Endodermal cell (in vitro differentiated cells): ENCODE measurements around the gene POLR1C. TPM values are rescaled to one million over a fixed set of nuclear protein-coding genes. Genes with fewer than 3 reads are reported as not detected.

ENCODE experiments used
- DNase-seq: peaks from one replicate; pipeline ENCODE4 v3.0.0-alpha.2; 2017
- H3K27ac ChIP-seq: 2 replicates; pipeline ENCODE4 v1.5.1; 2013; ENCODE audit warnings: mild to moderate bottlenecking, low read depth, low read length, moderate library complexity
- H3K27me3 ChIP-seq: 2 replicates; pipeline ENCODE4 v1.6.1; 2013; ENCODE audit warnings: mild to moderate bottlenecking, low read length, moderate library complexity; ENCODE audit not compliant: insufficient read depth, control insufficient read depth, poor library complexity, severe bottlenecking
- H3K36me3 ChIP-seq: 2 replicates; pipeline ENCODE4 v1.7.0; 2013; ENCODE audit warnings: mild to moderate bottlenecking, low read length, moderate library complexity; ENCODE audit not compliant: control insufficient read depth, insufficient read depth
- H3K4me1 ChIP-seq: one replicate; pipeline ENCODE4 v1.7.0; 2013; ENCODE audit warnings: low read length; ENCODE audit not compliant: control insufficient read depth, insufficient read depth
- H3K4me3 ChIP-seq: 2 replicates; pipeline ENCODE4 v1.5.1; 2013; ENCODE audit warnings: mild to moderate bottlenecking, low read length, moderate library complexity
- H3K9ac ChIP-seq: 2 replicates; pipeline ENCODE4 v1.6.1; 2013; ENCODE audit warnings: mild to moderate bottlenecking, low read length, moderate library complexity; ENCODE audit not compliant: poor library complexity, severe bottlenecking; ENCODE audit errors: extremely low read depth
- H3K9me3 ChIP-seq: 2 replicates; pipeline ENCODE4 v1.6.1; 2013; ENCODE audit warnings: mild to moderate bottlenecking, low read length, moderate library complexity; ENCODE audit not compliant: control insufficient read depth
- H3K27ac Mint-ChIP-seq: 2 replicates; pipeline ENCODE4 v1.8.0; 2020; ENCODE audit warnings: mixed read lengths
- H3K27me3 Mint-ChIP-seq: 2 replicates; pipeline ENCODE4 v1.8.0; 2021; ENCODE audit warnings: mild to moderate bottlenecking, mixed read lengths; ENCODE audit not compliant: insufficient read depth
- H3K36me3 Mint-ChIP-seq: 2 replicates; pipeline ENCODE4 v1.8.0; 2020; ENCODE audit warnings: low read depth, mixed read lengths
- H3K4me1 Mint-ChIP-seq: 2 replicates; pipeline ENCODE4 v1.8.0; 2020; ENCODE audit warnings: mixed read lengths
- H3K4me3 Mint-ChIP-seq: 2 replicates; pipeline ENCODE4 v1.8.0; 2020; ENCODE audit warnings: mild to moderate bottlenecking, moderate library complexity, mixed read lengths
- H3K9me3 Mint-ChIP-seq: 2 replicates; pipeline ENCODE4 v1.8.0; 2020; ENCODE audit warnings: mild to moderate bottlenecking, mixed read lengths
- CTCF ChIP-seq: fragments of 200-600 bp; sonication (generic); conservative IDR thresholded peaks from 2 replicates; pipeline ENCODE4 v1.5.0; 2021; ENCODE audit warnings: antibody characterized with exemption, mild to moderate bottlenecking
- WGBS, 2 experiments: methylation state at CpG; one replicate each; pipeline versions ENCODE4 v1.1.5 to v1.1.7; 2013; ENCODE audit warnings: missing lambda C conversion rate in 2 of 2, mixed read lengths in 1 of 2; ENCODE audit not compliant: insufficient coverage in 1 of 2, insufficient read length in 1 of 2; 5-methylcytosine and 5-hydroxymethylcytosine counted together
- total RNA-seq, 2 donors: library from RNA; stranded (reverse); fragmentation: NEBNext Ultra II Directional in 1 of 2; extraction: Animal tissue kit (Norgen Biotek cat#: 25700) in 1 of 2; gene quantifications; 2 replicates in 1 of 2; 3 replicates in 1 of 2; pipeline ENCODE4 v1.2.1, GENCODE V29; 2021

Gene POLR1C
- total RNA-seq, 2 donors from 2014 or later = 37.6 to 44.2 TPM

GRCh38 chr6:43511824-43512415 lies 5.0 kb upstream of the POLR1C start:
- H3K4me3 ChIP-seq = no peak overlapping the region
- peaks cover 23% of the 10 kb centered on the region for H3K27me3 ChIP-seq
- DNase-seq = no peak
- H3K36me3 ChIP-seq = peaks cover 48% of the 10 kb centered on the region
- peaks cover 13% of the 10 kb centered on the region for H3K4me1 Mint-ChIP-seq
- no peaks in the 10 kb centered on the region for H3K9me3 ChIP-seq
- H3K27ac Mint-ChIP-seq = no peak overlapping the region
- H3K9me3 Mint-ChIP-seq = no peaks in the 10 kb centered on the region
- H3K4me1 ChIP-seq = peaks cover 6% of the 10 kb centered on the region
- TF ChIP-seq CTCF = no peak
- H3K4me3 Mint-ChIP-seq = no peak overlapping the region
- H3K27ac ChIP-seq = no peak overlapping the region
- peaks cover 29% of the 10 kb centered on the region for H3K27me3 Mint-ChIP-seq
- no peak overlapping the region for H3K9ac ChIP-seq
- WGBS, 2 experiments = 96 to 98% methylated on average over 5 to 10 of the region's 11 CpGs
- peaks cover 36% of the 10 kb centered on the region for H3K36me3 Mint-ChIP-seq

GRCh38 chr6:43515808-43516207 lies 1.1 kb upstream of the POLR1C start:
- Mint-ChIP-seq H3K27ac (no peak overlapping the region), H3K36me3 (peaks cover 50% of the 10 kb centered on the region), H3K9me3 (no peaks in the 10 kb centered on the region), H3K4me3 (no peak overlapping the region), H3K4me1 (peaks cover 11% of the 10 kb centered on the region), H3K27me3 (no peaks in the 10 kb centered on the region)
- Histone ChIP-seq H3K4me1 (peaks cover 6% of the 10 kb centered on the region), H3K9me3 (no peaks in the 10 kb centered on the region), H3K36me3 (peaks cover 65% of the 10 kb centered on the region), H3K4me3 (peak overlapping the region; percentile 100), H3K9ac (peak overlapping the region; percentile 95), H3K27me3 (no peaks in the 10 kb centered on the region), H3K27ac (no peak overlapping the region)
- DNase-seq = no peak
- WGBS, 2 experiments = 84 to 90% methylated on average over 9 of the region's 9 CpGs
- TF ChIP-seq CTCF = no peak

GRCh38 chr6:43516367-43516696 lies 557 bp upstream of the POLR1C start:
- H3K36me3 Mint-ChIP-seq = peaks cover 54% of the 10 kb centered on the region
- H3K4me3 ChIP-seq = peak overlapping the region; percentile 100
- no peaks in the 10 kb centered on the region for H3K27me3 Mint-ChIP-seq
- H3K4me1 ChIP-seq = peaks cover 6% of the 10 kb centered on the region
- peaks cover 65% of the 10 kb centered on the region for H3K36me3 ChIP-seq
- DNase-seq = no peak
- no peak for TF ChIP-seq CTCF
- H3K4me3 Mint-ChIP-seq = no peak overlapping the region
- 0 to 4% methylated on average over 6 to 10 of the region's 10 CpGs for WGBS, 2 experiments
- no peaks in the 10 kb centered on the region for H3K9me3 ChIP-seq
- H3K27me3 ChIP-seq = no peaks in the 10 kb centered on the region
- peaks cover 11% of the 10 kb centered on the region for H3K4me1 Mint-ChIP-seq
- no peaks in the 10 kb centered on the region for H3K9me3 Mint-ChIP-seq
- no peak overlapping the region for H3K27ac Mint-ChIP-seq
- peak overlapping the region; percentile 95 for H3K9ac ChIP-seq
- peak overlapping the region; percentile 70 for H3K27ac ChIP-seq
